Fibroblast of pulmonary artery (primary cell): ENCODE data around the gene UTP11.

ENCODE experiments used
- DNase-seq: peaks from one replicate; pipeline ENCODE4 v3.0.0-alpha.2; 2010; ENCODE audit warnings: low read depth
- H3K4me3 ChIP-seq: replicated peaks from 2 replicates; pipeline ENCODE4 v1.5.1; 2011; ENCODE audit warnings: low read depth, mild to moderate bottlenecking, control low read depth, low read length, moderate library complexity
- TF ChIP-seq, protein P1 (sequence below): IDR thresholded peaks from 2 replicates; pipeline ENCODE4 v1.5.1; 2011; ENCODE audit warnings: mild to moderate bottlenecking, control low read depth, low read length, inconsistent platforms; ENCODE audit errors: missing control alignments

UTP11 gene

GRCh38 chr1:38071312-38072256 lies 59.0 kb downstream of the UTP11 start:
- peak; percentile 60 for DNase-seq
- no peak overlapping the region for H3K4me3 ChIP-seq
- TF ChIP-seq, protein P1, sequence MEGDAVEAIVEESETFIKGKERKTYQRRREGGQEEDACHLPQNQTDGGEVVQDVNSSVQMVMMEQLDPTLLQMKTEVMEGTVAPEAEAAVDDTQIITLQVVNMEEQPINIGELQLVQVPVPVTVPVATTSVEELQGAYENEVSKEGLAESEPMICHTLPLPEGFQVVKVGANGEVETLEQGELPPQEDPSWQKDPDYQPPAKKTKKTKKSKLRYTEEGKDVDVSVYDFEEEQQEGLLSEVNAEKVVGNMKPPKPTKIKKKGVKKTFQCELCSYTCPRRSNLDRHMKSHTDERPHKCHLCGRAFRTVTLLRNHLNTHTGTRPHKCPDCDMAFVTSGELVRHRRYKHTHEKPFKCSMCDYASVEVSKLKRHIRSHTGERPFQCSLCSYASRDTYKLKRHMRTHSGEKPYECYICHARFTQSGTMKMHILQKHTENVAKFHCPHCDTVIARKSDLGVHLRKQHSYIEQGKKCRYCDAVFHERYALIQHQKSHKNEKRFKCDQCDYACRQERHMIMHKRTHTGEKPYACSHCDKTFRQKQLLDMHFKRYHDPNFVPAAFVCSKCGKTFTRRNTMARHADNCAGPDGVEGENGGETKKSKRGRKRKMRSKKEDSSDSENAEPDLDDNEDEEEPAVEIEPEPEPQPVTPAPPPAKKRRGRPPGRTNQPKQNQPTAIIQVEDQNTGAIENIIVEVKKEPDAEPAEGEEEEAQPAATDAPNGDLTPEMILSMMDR, result peak; percentile 65

DNA sequence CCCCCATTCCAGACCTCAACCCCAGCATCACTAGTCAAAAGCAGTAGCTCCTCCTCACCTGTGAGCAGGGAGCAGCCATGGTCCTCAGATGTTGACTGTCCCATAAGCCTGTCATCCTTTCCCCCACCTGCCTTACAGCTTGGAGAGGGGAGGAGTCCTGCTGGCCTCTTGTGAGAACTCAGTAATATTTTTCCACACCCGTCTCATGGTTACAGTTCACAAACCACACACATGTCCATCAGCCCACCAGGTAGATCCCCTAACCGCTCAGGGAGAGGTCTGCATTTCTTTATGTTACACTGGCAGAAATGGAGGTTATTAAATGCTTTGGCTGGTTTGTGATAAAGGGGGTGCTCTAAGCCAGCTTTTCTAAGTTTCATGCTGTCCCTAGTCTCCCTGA lies 60.3 kb downstream of the UTP11 start:
- TF ChIP-seq, protein P1, result no peak
- DNase-seq, result no peak
- no peak overlapping the region for H3K4me3 ChIP-seq

DNA sequence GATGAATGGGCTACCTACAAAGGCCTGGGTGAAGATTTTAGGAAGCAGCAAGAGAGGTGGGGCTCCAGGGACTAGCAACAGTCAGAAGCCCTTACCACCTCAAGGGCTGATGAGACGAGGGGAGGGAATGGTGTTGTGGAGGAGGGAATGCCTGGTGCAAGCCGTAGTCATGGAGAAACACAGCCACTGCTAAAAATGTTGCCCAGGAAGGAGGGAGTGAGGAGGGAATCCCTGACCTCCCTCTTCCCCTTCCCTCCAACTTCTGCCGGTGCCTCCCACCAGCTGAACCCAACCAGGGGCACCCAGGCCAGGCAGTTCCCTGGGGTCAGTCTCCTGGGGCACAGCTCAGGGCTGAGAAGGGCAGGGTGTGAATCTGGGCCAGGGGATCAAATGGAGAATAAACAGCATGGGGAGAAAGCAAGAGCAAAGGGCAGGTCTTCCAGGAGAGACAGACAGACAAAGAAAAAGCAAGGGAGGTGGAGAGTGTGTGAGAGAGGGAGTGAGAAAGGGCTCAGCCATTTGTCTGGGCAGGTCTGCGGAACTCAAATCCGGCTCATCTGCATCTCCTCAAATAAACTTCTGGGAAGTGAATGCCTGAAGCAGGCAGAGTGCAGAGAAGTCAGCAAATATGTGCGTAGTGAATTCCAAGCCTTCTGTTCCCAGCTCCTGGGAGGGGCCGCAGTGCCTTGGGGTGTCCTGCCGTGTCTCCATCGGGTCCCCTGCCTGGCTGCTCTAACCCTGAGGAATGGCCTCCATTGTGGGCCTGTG lies 61.2 kb downstream of the UTP11 start:
- no peak for DNase-seq
- TF ChIP-seq, protein P1, result no peak
- H3K4me3 ChIP-seq, result no peak overlapping the region

DNA sequence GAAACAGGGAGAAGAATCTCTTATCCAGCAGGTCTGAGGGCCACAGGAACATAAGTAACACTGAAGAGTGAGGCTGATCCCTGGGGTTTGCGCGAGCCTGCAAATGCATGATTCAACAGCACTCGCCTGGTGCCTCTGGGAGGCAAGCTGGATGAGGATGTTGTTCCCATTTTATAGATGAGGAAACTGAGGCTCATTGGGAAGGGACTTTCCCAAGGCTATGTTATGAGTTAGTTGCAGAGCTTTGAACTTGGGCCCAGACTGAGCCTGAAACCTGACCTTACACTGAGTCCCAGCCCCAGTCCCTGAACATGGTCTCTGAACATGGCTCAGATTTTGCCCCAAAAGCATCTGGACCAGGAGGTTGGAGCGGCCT lies 61.8 kb downstream of the UTP11 start:
- TF ChIP-seq, protein P1, result no peak
- H3K4me3 ChIP-seq, result no peak overlapping the region
- DNase-seq, result no peak
